GM21381 (cell line): ENCODE data around the gene KLF5.
"Not testable (repeated sequence)": the region's sequence is repeated elsewhere in the genome, so short reads cannot be mapped to it uniquely, and the experiment has no call there.

Source experiments
- ATAC-seq: cut with Tn5 transposase; IDR thresholded peaks from one replicate; pipeline ENCODE4 v1.9.1; 2021; ENCODE audit warnings: mild to moderate bottlenecking, moderate library complexity; ENCODE audit not compliant: unreplicated experiment

The KLF5 gene

GRCh38 chr13:73058736-73059459 lies at the start of gene KLF5:
KLF5 (plus strand) TSS chr13:73059005; CDS start chr13:73059328, 323 bp downstream.
- peak; percentile 97 for ATAC-seq

GRCh38 chr13:73011751-73012150 lies 47.1 kb upstream of the KLF5 start:
- no peak for ATAC-seq

GRCh38 chr13:73015805-73016204 lies 43.0 kb upstream of the KLF5 start:
- no peak for ATAC-seq

- no peak for ATAC-seq
Observed at GRCh38 chr13:73018336-73018735, 40.5 kb upstream of the KLF5 start.

GRCh38 chr13:73025217-73026012 lies 33.4 kb upstream of the KLF5 start:
- no peak for ATAC-seq

- no peak for ATAC-seq
Observed at GRCh38 chr13:73034901-73035300, 23.9 kb upstream of the KLF5 start.

- no peak for ATAC-seq
Observed at GRCh38 chr13:73035660-73036059, 23.1 kb upstream of the KLF5 start.

- ATAC-seq = no peak
Observed at GRCh38 chr13:73036566-73036965, 22.2 kb upstream of the KLF5 start.

GRCh38 chr13:73038064-73038463 lies 20.7 kb upstream of the KLF5 start:
- ATAC-seq = no peak

GRCh38 chr13:73039201-73040108 lies 19.4 kb upstream of the KLF5 start:
- ATAC-seq = no peak

GRCh38 chr13:73040484-73040883 lies 18.3 kb upstream of the KLF5 start:
- ATAC-seq = no peak

GRCh38 chr13:73040968-73041596 lies 17.7 kb upstream of the KLF5 start:
- no peak for ATAC-seq

GRCh38 chr13:73045031-73045430 lies 13.8 kb upstream of the KLF5 start:
- ATAC-seq = no peak

GRCh38 chr13:73048615-73049014 lies 10.2 kb upstream of the KLF5 start:
- not testable (repeated sequence) for ATAC-seq

GRCh38 chr13:73054712-73055111 lies 4.1 kb upstream of the KLF5 start:
- ATAC-seq = no peak

- ATAC-seq = no peak
Observed at GRCh38 chr13:73055813-73056564, 2.8 kb upstream of the KLF5 start.

GRCh38 chr13:73056565-73056962 lies 2.2 kb upstream of the KLF5 start:
- ATAC-seq = no peak

GRCh38 chr13:73057284-73058063 lies 1.3 kb upstream of the KLF5 start:
- no peak for ATAC-seq

GRCh38 chr13:73058064-73058313 lies 816 bp upstream of the KLF5 start:
- ATAC-seq = no peak

GRCh38 chr13:73058432-73058735 lies 421 bp upstream of the KLF5 start:
- ATAC-seq = peak; percentile 14
